GM12878 (cell line): Measurements from ENCODE around the gene TBC1D1. TPM values are rescaled to one million over a fixed set of nuclear protein-coding genes. Genes with fewer than 3 reads are reported as not detected.

Source experiments
- BCL3 ChIP-seq: IDR thresholded peaks from 2 replicates; pipeline ENCODE4 v1.6.1; 2011; ENCODE audit warnings: borderline replicate concordance, low read depth, mild to moderate bottlenecking, moderate library complexity, low read length; ENCODE audit not compliant: insufficient read depth, poor library complexity, severe bottlenecking
- CHD1 ChIP-seq: IDR thresholded peaks from 2 replicates; pipeline ENCODE4 v1.6.1; 2012; ENCODE audit warnings: low read depth, low read length, improper control_type of control experiment
- CREM ChIP-seq: IDR thresholded peaks from 2 replicates; pipeline ENCODE4 v1.6.1; 2014; ENCODE audit warnings: antibody characterized with exemption, low read depth
- CTCF ChIP-seq, 3 experiments: IDR thresholded peaks in 2 of 3; conservative IDR thresholded peaks in 1 of 3; 2 replicates each; pipeline ENCODE4 v1.5.1; 2011; ENCODE audit warnings: low read depth in 3 of 3, low read length in 3 of 3, mild to moderate bottlenecking in 3 of 3, control low read depth in 2 of 3, moderate library complexity in 2 of 3, inconsistent platforms in 1 of 3, mixed read lengths in 1 of 3; ENCODE audit not compliant: control insufficient read depth in 2 of 3, insufficient read depth in 1 of 3; ENCODE audit errors: extremely low read depth in 1 of 3
- KDM1A ChIP-seq: fragments of 200-600 bp; sonication (generic); IDR thresholded peaks from 2 replicates; pipeline ENCODE4 v1.6.1; 2016; ENCODE audit warnings: borderline replicate concordance
- MEF2B ChIP-seq: fragments of 450-650 bp; IDR thresholded peaks from 2 replicates; pipeline ENCODE4 v1.6.1; 2018; ENCODE audit warnings: mild to moderate bottlenecking, moderate library complexity; ENCODE audit not compliant: partially characterized antibody, poor library complexity, severe bottlenecking
- MYC ChIP-seq: IDR thresholded peaks from 2 replicates; pipeline ENCODE4 v1.6.1; 2011; ENCODE audit warnings: mild to moderate bottlenecking, low read length, moderate library complexity, inconsistent platforms; ENCODE audit not compliant: insufficient read depth, insufficient replicate concordance, insufficient read length, severe bottlenecking
- PAX8 ChIP-seq: fragments of 450-650 bp; IDR thresholded peaks from 2 replicates; pipeline ENCODE4 v1.6.1; 2017; ENCODE audit warnings: mild to moderate bottlenecking, moderate library complexity
- POLR2A ChIP-seq: IDR thresholded peaks from 2 replicates; pipeline ENCODE4 v1.6.1; 2011; ENCODE audit warnings: low read depth, mild to moderate bottlenecking, low read length
- RFX5 ChIP-seq: IDR thresholded peaks from 2 replicates; pipeline ENCODE4 v1.6.1; 2011; ENCODE audit warnings: low read depth, low read length, improper control_type of control experiment
- SMC3 ChIP-seq: IDR thresholded peaks from 2 replicates; pipeline ENCODE4 v1.6.1; 2011; ENCODE audit warnings: low read length, improper control_type of control experiment, borderline replicate concordance
- ZBTB40 ChIP-seq: fragments of 450-650 bp; IDR thresholded peaks from 2 replicates; pipeline ENCODE4 v1.6.1; 2016; ENCODE audit warnings: mild to moderate bottlenecking, moderate library complexity, borderline replicate concordance
- polyA plus RNA-seq, 11 experiments: library from polyadenylated mRNA; depleted of rRNA in 4 of 11; unstranded in 6 of 11; stranded (reverse) in 5 of 11; fragments of >200 nt; fragmentation: Nextera tagmentation in 4 of 11; fragmentation: Illumina TruSeq in 1 of 11; extraction: Ambion mirVana in 4 of 11; extraction: Trizol in 1 of 11; gene quantifications; 1 replicate in 1 of 11; 2 replicates in 10 of 11; pipeline versions ENCODE4 v1.2.1 to v1.2.3, GENCODE V29; 2011 to 2016; ENCODE audit warnings: inconsistent platforms in 2 of 11, missing spikeins in 2 of 11, low read depth in 1 of 11
- total RNA-seq, 4 experiments: library from RNA; depleted of rRNA in 3 of 4; stranded (reverse); fragments of >200 nt in 3 of 4; fragmentation: Illumina TruSeq in 1 of 4; extraction: Trizol in 1 of 4; gene quantifications; 2 replicates each; pipeline versions ENCODE4 v1.2.1 to v1.2.3, GENCODE V29; 2013 to 2021
- TF ChIP-seq, protein P1 (sequence below): fragments of 450-650 bp; conservative IDR thresholded peaks from 2 replicates; pipeline ENCODE4 v1.6.1; 2017; ENCODE audit warnings: mild to moderate bottlenecking, moderate library complexity
- TF ChIP-seq, protein P2 (sequence below): IDR thresholded peaks from 2 replicates; pipeline ENCODE4 v1.6.1; 2011; ENCODE audit warnings: low read depth, low read length, improper control_type of control experiment, borderline replicate concordance
- TF ChIP-seq, protein P3 (sequence below): fragments of 450-650 bp; IDR thresholded peaks from 2 replicates; pipeline ENCODE4 v1.6.1; 2016; ENCODE audit warnings: mild to moderate bottlenecking

TBC1D1 gene
- total and polyA plus RNA-seq, 10 of the 15 experiments (the other 5 are each of a cell fraction or from before 2014, with no cell fraction given), result 5.3 to 102 (median 57.8) TPM

DNA sequence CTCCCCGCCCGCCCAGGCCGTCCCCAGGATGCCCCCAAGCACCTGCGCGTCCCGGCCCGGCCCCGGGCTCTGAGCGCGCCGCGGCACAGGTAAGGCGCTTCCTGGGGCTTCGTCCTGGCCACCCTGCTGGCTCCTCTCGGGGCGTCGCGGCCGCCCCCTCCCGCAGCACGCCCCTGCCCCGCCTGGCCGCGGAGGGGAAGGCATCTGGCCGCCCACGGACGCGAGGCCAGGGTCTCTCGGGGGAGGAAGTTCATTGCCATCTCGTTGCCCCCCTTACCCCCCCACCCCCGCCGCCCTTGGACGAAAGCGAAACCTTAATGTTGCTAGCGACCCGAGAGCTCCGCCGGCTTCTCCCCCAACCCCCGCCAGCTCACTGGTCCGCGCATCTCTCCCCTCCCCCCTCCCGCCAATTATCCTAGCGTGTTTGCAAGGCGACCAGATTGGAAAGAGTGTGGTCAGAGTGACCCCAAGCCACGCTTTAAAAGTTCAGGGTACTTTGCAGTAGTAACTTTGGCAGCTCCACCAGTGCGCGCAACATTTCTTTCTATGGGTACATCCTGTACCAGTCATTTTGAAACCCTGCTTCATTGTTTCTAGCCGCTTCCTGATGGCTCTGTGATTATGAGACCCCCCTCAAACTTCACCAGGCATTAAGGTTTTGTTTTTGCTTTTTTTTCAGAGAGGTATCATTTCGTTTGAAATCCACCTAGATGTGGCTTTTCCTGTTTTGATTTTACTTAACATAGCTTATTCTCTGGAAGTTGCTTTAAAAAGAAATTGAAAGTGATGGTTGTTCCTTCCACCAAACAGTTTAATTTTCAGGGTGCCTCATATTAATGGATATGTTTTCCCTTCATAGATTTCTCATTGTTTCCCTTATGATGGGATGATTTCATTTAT is 626 bp downstream of the TBC1D1 start (continued):
- TF ChIP-seq ZBTB40 (0 out of 2 replicates have a peak, but pooled peaks have one; percentile 11), PAX8 (no peak), SMC3 (no peak), MYC (no peak), RFX5 (no peak), POLR2A (peak; percentile 72), CREM (no peak; the same call in 1 of the 2 replicates), CTCF (IDR thresholded peaks at IDR 0.05 in 2 of 3, conservative IDR thresholded peaks at IDR 0.05 in 1 of 3; ENCODE audit: control insufficient read depth in 2 of 3, extremely low read depth in 1 of 3, insufficient read depth in 1 of 3, low read depth in 3 of 3, low read length in 3 of 3) (peak in 1 of 3 experiments; percentile 15; a peak in 1 of 6 replicates), KDM1A (no peak), CHD1 (no peak), MEF2B (no peak), BCL3 (peak; percentile 22)
- TF ChIP-seq, protein P1, sequence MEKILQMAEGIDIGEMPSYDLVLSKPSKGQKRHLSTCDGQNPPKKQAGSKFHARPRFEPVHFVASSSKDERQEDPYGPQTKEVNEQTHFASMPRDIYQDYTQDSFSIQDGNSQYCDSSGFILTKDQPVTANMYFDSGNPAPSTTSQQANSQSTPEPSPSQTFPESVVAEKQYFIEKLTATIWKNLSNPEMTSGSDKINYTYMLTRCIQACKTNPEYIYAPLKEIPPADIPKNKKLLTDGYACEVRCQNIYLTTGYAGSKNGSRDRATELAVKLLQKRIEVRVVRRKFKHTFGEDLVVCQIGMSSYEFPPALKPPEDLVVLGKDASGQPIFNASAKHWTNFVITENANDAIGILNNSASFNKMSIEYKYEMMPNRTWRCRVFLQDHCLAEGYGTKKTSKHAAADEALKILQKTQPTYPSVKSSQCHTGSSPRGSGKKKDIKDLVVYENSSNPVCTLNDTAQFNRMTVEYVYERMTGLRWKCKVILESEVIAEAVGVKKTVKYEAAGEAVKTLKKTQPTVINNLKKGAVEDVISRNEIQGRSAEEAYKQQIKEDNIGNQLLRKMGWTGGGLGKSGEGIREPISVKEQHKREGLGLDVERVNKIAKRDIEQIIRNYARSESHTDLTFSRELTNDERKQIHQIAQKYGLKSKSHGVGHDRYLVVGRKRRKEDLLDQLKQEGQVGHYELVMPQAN, result no peak
- TF ChIP-seq, protein P2, sequence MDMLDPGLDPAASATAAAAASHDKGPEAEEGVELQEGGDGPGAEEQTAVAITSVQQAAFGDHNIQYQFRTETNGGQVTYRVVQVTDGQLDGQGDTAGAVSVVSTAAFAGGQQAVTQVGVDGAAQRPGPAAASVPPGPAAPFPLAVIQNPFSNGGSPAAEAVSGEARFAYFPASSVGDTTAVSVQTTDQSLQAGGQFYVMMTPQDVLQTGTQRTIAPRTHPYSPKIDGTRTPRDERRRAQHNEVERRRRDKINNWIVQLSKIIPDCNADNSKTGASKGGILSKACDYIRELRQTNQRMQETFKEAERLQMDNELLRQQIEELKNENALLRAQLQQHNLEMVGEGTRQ, result no peak
- TF ChIP-seq, protein P3, sequence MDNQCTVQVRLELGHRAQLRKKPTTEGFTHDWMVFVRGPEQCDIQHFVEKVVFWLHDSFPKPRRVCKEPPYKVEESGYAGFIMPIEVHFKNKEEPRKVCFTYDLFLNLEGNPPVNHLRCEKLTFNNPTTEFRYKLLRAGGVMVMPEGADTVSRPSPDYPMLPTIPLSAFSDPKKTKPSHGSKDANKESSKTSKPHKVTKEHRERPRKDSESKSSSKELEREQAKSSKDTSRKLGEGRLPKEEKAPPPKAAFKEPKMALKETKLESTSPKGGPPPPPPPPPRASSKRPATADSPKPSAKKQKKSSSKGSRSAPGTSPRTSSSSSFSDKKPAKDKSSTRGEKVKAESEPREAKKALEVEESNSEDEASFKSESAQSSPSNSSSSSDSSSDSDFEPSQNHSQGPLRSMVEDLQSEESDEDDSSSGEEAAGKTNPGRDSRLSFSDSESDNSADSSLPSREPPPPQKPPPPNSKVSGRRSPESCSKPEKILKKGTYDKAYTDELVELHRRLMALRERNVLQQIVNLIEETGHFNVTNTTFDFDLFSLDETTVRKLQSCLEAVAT, result 0 out of 2 replicates have a peak, but pooled peaks have one; percentile 60
